Heart left ventricle (tissue), 13 donors: ENCODE data around the gene COL4A5.

Experiments
- POLR2A ChIP-seq, 2 donors: fragments of 450-650 bp; IDR thresholded peaks; one replicate each; pipeline ENCODE4 v1.6.1; 2017; ENCODE audit warnings: antibody characterized with exemption in 2 of 2, mild to moderate bottlenecking in 2 of 2, moderate library complexity in 2 of 2
- TF ChIP-seq, protein P1 (sequence below), 12 donors: fragments of 200-600 bp; sonication (generic) in 4 of 12; IDR thresholded peaks; one replicate each; pipeline versions ENCODE4 v1.5.0 to v1.8.0; 2018 to 2022; ENCODE audit warnings: antibody characterized with exemption in 12 of 12, mild to moderate bottlenecking in 5 of 12
- donor health status: ischemic (EF 13 %, LVEDD 7.1; RV severe dilation, severe dysfunction).
- donor health status: DM: no; HTN: yes; CAD: no.
- donor health status: DM: no; HTN: no; CAD: no.
- donor health status: ischemic (EF 25% LVEDD 6.9; RV normal size, moderate dysfunction).
- donor health status: ischemic (EF 25% LVEDD 5.7; RV mildly dilated, moderate dysfunction).
- donor health status: ischemic (EF 35%, LVEDD 5.7; RV mildly dilated, moderate dysfunction).
- donor health status: nonischemic (EF 11% LVEDD 7.7; RV severe dilation, severe dysfunction).
- donor health status: DM: yes; HTN: yes; CAD: no.
- donor health status: PGD.
- donor health status: ischemic (EF 29% LVEDD 5.4; RV normal size, mild dysfunction).
- donor health status: nonischemic (EF 23%, LVEDD 6.1; RV moderate dilation, normal function).

DNA sequence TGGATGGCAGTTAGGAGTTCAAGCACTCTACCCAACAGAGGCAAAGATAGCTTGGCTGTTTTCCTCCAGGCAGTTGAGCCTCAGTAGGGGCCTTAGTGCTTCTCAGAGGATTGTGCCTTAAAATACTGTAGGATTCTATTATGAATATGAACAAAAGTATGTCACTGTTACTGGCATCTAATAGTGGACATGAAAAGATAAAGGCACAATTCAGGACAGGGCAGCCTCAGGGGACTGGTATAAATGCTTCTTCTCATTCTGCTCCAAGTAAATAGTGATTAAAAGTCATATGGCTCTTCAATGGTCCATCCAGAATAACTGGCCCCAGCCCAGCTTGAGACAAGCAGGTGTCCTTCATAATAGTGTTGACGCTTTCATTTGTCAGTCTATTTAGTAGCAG, 19.2 kb upstream of the COL4A5 start:
- TF ChIP-seq, protein P1, sequence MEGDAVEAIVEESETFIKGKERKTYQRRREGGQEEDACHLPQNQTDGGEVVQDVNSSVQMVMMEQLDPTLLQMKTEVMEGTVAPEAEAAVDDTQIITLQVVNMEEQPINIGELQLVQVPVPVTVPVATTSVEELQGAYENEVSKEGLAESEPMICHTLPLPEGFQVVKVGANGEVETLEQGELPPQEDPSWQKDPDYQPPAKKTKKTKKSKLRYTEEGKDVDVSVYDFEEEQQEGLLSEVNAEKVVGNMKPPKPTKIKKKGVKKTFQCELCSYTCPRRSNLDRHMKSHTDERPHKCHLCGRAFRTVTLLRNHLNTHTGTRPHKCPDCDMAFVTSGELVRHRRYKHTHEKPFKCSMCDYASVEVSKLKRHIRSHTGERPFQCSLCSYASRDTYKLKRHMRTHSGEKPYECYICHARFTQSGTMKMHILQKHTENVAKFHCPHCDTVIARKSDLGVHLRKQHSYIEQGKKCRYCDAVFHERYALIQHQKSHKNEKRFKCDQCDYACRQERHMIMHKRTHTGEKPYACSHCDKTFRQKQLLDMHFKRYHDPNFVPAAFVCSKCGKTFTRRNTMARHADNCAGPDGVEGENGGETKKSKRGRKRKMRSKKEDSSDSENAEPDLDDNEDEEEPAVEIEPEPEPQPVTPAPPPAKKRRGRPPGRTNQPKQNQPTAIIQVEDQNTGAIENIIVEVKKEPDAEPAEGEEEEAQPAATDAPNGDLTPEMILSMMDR (IDR thresholded peaks at IDR 0.05) = no peak
- no peak for TF ChIP-seq POLR2A (IDR thresholded peaks at IDR 0.05)
